Endothelial cell of umbilical vein (primary cell): ENCODE measurements around the gene PCGF2. TPM values are rescaled to one million over a fixed set of nuclear protein-coding genes. Genes with fewer than 3 reads are reported as not detected.
A peak's percentile ranks its signal among the peaks of the same experiment; 100 is the strongest.

ENCODE experiments used
- BruUV-seq: library from RNA; stranded (reverse); fragments of 400-500 nt; replicated peaks from 2 replicates; lab custom pipeline; 2021; lab: Mats Ljungman, UMichigan
- CTCF ChIA-PET: fragments of 300-600, 350-600 bp; sonication (Branson Sonifier 250); formaldehyde crosslinking; loops from one replicate; lab custom pipeline; 2021; ENCODE audit warnings: antibody characterized with exemption, inconsistent platforms; lab: Charles Lee
- POLR2A ChIA-PET: fragments of 300-600, 350-600 bp; sonication (Branson Sonifier 250); formaldehyde crosslinking; loops from one replicate; lab custom pipeline; 2021; ENCODE audit warnings: antibody characterized with exemption, inconsistent platforms; lab: Charles Lee
- DNase-seq: peaks from one replicate; pipeline ENCODE4 v3.0.0-alpha.2; 2011; ENCODE audit warnings: low read depth, low spot score
- FAIRE-seq: peaks from 2 replicates; lab custom pipeline; 2011; peaks lifted over from hg19 to GRCh38; lab: Jason Lieb, UNC
- H2AFZ ChIP-seq: 2 replicates; pipeline ENCODE4 v1.6.0; 2012; ENCODE audit warnings: low read depth, low read length, control low read depth, inconsistent platforms
- H3K27ac ChIP-seq: 2 replicates; pipeline ENCODE4 v1.5.1; 2011; ENCODE audit warnings: low read depth, mild to moderate bottlenecking, control low read depth, low read length, moderate library complexity; ENCODE audit not compliant: insufficient read depth
- H3K27me3 ChIP-seq, 2 experiments: 2 replicates each; pipeline versions ENCODE4 v1.6.0 to v1.6.1; 2011; ENCODE audit warnings: low read length in 2 of 2, mixed read lengths in 1 of 2; ENCODE audit not compliant: control insufficient read depth in 2 of 2, insufficient read depth in 2 of 2
- H3K36me3 ChIP-seq, 2 experiments: 2 replicates in 1 of 2; 3 replicates in 1 of 2; pipeline ENCODE4 v1.5.1; 2011; ENCODE audit warnings: low read length in 2 of 2, mild to moderate bottlenecking in 1 of 2, moderate library complexity in 1 of 2; ENCODE audit not compliant: control insufficient read depth in 2 of 2, insufficient read depth in 2 of 2; ENCODE audit errors: extremely low read depth in 1 of 2
- H3K4me1 ChIP-seq: 3 replicates; pipeline ENCODE4 v1.5.1; 2011; ENCODE audit warnings: mild to moderate bottlenecking, low read length; ENCODE audit not compliant: control insufficient read depth, insufficient read depth; ENCODE audit errors: extremely low read depth
- H3K4me2 ChIP-seq: 2 replicates; pipeline ENCODE4 v1.6.1; 2011; ENCODE audit warnings: low read length, control low read depth, mixed read lengths; ENCODE audit not compliant: insufficient read depth
- H3K4me3 ChIP-seq, 3 experiments: fragments of 200-600 bp in 1 of 3; sonication (generic), shearing (Covaris generic) in 1 of 3; replicated peaks in 1 of 3; 2 replicates each; pipeline ENCODE4 v1.5.1; 2011 to 2016; ENCODE audit warnings: control low read depth in 3 of 3, low read length in 3 of 3, mild to moderate bottlenecking in 2 of 3, inconsistent platforms in 1 of 3, low read depth in 1 of 3, moderate library complexity in 1 of 3; ENCODE audit not compliant: insufficient read depth in 1 of 3
- H3K79me2 ChIP-seq: 2 replicates; pipeline ENCODE4 v1.6.0; 2012; ENCODE audit warnings: low read length, inconsistent platforms; ENCODE audit not compliant: control insufficient read depth, insufficient read depth
- H3K9ac ChIP-seq: replicated peaks from 2 replicates; pipeline ENCODE3; 2011; ENCODE audit warnings: low read length, control low read depth; ENCODE audit not compliant: insufficient read depth; ENCODE audit errors: extremely low read depth
- H3K9me1 ChIP-seq: replicated peaks from 3 replicates; pipeline ENCODE4 v1.6.0; 2011; ENCODE audit warnings: mild to moderate bottlenecking, low read length; ENCODE audit not compliant: control insufficient read depth, insufficient read depth; ENCODE audit errors: extremely low read depth
- H3K9me3 ChIP-seq: replicated peaks from 2 replicates; pipeline ENCODE4 v1.5.1; 2012; ENCODE audit warnings: low read length, inconsistent platforms; ENCODE audit not compliant: control insufficient read depth, insufficient read depth
- H4K20me1 ChIP-seq: replicated peaks from 2 replicates; pipeline ENCODE3; 2011; ENCODE audit warnings: mild to moderate bottlenecking, low read length; ENCODE audit not compliant: control insufficient read depth, insufficient read depth; ENCODE audit errors: extremely low read depth
- FOS ChIP-seq: IDR thresholded peaks from 2 replicates; pipeline ENCODE4 v1.6.1; 2011; ENCODE audit warnings: mild to moderate bottlenecking, low read length, moderate library complexity, borderline replicate concordance; ENCODE audit not compliant: insufficient read depth
- GATA2 ChIP-seq: IDR thresholded peaks from 2 replicates; pipeline ENCODE4 v1.7.0; 2011; ENCODE audit warnings: low read depth, mild to moderate bottlenecking, moderate library complexity, mixed read lengths, low read length; ENCODE audit not compliant: insufficient read length, insufficient read depth
- MYC ChIP-seq: IDR thresholded peaks from one replicate; pipeline ENCODE4 v1.6.1; 2011; ENCODE audit warnings: mild to moderate bottlenecking, low read depth, low read length
- POLR2A ChIP-seq: IDR thresholded peaks from 2 replicates; pipeline ENCODE4 v1.6.1; 2012; ENCODE audit warnings: low read depth, mild to moderate bottlenecking, control low read depth, low read length
- POLR2AphosphoS5 ChIP-seq: IDR thresholded peaks from 2 replicates; pipeline ENCODE4 v1.6.1; 2012; ENCODE audit warnings: low read depth, mild to moderate bottlenecking, control low read depth, low read length, moderate library complexity; ENCODE audit not compliant: insufficient read depth
- dilution Hi-C: fragments of 300-500 bp; cut with MboI; formaldehyde crosslinking; loops from one replicate; pipeline ENCODE4 v1.15.0; 2019; ENCODE audit warnings: low sequenced_read_pairs; ENCODE audit not compliant: extremely low pct_ligation_motif_present
- intact Hi-C: fragments of 100-400 bp; cut with micrococcal nuclease; formaldehyde crosslinking; loops from one replicate; pipeline ENCODE4 v1.10.0; 2022
- polyA plus RNA-seq, 4 experiments: library from polyadenylated mRNA; depleted of rRNA in 3 of 4; stranded (reverse) in 3 of 4; unstranded in 1 of 4; fragments of >200 nt; gene quantifications; 2 replicates each; pipeline versions ENCODE4 v1.2.1 to v1.2.3, GENCODE V29; 2011 to 2012; ENCODE audit warnings: missing spikeins in 1 of 4
- total RNA-seq: library from RNA; stranded (reverse); gene quantifications from 2 replicates; pipeline ENCODE4 v1.2.3, GENCODE V29; 2021
- TF ChIP-seq, protein P1 (sequence below): IDR thresholded peaks from 2 replicates; pipeline ENCODE4 v1.6.1; 2011; ENCODE audit not compliant: insufficient read depth, insufficient read length

Gene PCGF2
- total and polyA plus RNA-seq, 2 donors (not counting 3 experiments of a cell fraction or from before 2014, with no cell fraction given): 39.8 to 78.4 TPM

DNA sequence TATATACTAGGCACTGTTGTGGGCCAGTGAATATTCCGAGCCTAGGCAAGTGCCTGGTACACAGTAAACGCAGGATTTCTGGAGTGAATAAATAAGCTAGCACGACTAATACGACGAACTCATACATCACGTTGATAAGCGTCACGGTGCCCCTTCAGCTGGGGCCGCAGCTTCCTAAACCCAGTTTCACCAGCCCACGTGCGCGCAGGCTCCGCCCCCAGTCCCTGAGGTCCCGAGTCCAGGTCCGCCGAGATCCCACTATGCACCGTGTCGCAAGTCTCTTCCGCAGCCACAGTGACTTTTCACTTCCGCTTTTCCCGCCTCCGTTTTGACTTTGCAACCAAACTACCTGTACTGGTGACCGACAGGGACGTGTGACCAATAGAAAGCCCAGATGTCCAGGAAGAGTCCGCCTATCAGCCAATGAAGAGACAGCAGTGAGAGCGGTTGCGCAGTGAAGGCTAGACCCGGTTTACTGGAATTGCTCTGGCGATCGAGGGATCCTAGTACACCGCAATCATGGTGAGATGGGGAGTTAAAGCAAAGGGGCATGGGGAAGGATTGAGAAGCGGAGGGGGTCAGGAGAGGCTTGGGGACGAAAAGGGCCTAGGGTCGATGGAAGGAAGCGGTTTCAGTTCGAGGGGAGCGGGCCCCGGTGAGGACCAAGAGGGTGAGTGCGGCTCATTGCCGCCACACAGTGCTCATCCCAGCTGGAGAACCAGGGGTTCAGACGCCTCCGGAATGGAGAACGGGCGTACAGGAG is 4.4 kb upstream of the PCGF2 start, which contains the start of gene PSMB3:
TSS of gene PSMB3 (plus strand) at position 434 of the 763 bp plus-strand sequence. CDS start at position 520, 86 bp downstream.
- intact Hi-C loops (loop anchor here (2.0 to 5.0 kb wide), 4 partner anchors 38 to 400 kb away; partner anchors contain the start of genes CWC25, FBXO47 and PLXDC1), dilution Hi-C loops (no loop called here)
- peak within 1 kb of the TSS; percentile 59 to 82 (median 73) for H3K4me3 ChIP-seq
- peak; percentile 99 for DNase-seq
- peak within 1 kb of the TSS; percentile 40 for H3K27ac ChIP-seq
- peaks cover 10 to 12% of the 10 kb centered on the region in 2 experiments for H3K36me3 ChIP-seq
- no peaks in the 10 kb centered on the region for H4K20me1 ChIP-seq
- no peak for FAIRE-seq
- peaks cover 29% of the 10 kb centered on the region for H3K79me2 ChIP-seq
- BruUV-seq: no TSS peak
- peaks cover 34% of the 10 kb centered on the region for H3K4me1 ChIP-seq
- H3K9me3 ChIP-seq: no peaks in the 10 kb centered on the region
- peak within 1 kb of the TSS; percentile 88 for H3K4me2 ChIP-seq
- H3K9ac ChIP-seq: peak within 1 kb of the TSS; percentile 88
- CTCF ChIA-PET: interaction anchor here (0.7 to 2.4 kb wide), 6 partner anchors 9 to 231 kb away, joined by 3 to 8 read pairs (median 5); partner anchors contain the start of gene LASP1
- no peaks in the 10 kb centered on the region for H3K9me1 ChIP-seq
- peak within 1 kb of the TSS; percentile 81 for H2AFZ ChIP-seq
- H3K27me3 ChIP-seq: no peaks in the 10 kb centered on the region
- TF ChIP-seq POLR2A: peak; percentile 3
- TF ChIP-seq POLR2AphosphoS5: peak; percentile 41
- TF ChIP-seq FOS: no peak
- no peak for TF ChIP-seq GATA2
- TF ChIP-seq MYC: peak; percentile 97
- TF ChIP-seq, protein P1, sequence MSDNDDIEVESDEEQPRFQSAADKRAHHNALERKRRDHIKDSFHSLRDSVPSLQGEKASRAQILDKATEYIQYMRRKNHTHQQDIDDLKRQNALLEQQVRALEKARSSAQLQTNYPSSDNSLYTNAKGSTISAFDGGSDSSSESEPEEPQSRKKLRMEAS: peak; percentile 90
- POLR2A ChIA-PET: interaction anchor here (0.7 to 1.2 kb wide), 3 partner anchors 12 to 117 kb away, joined by 3 to 5 read pairs (median 3); partner anchors contain the start of gene LASP1
